HG03457 (cell line): ENCODE data around the gene IL16.

Experiments
- ATAC-seq: cut with Tn5 transposase; IDR thresholded peaks from one replicate; pipeline ENCODE4 v1.9.1; 2021; ENCODE audit warnings: moderate number of reproducible peaks; ENCODE audit not compliant: unreplicated experiment

IL16 gene

GRCh38 chr15:81273200-81273599 lies 76.5 kb downstream of the IL16 start:
- no peak for ATAC-seq

DNA sequence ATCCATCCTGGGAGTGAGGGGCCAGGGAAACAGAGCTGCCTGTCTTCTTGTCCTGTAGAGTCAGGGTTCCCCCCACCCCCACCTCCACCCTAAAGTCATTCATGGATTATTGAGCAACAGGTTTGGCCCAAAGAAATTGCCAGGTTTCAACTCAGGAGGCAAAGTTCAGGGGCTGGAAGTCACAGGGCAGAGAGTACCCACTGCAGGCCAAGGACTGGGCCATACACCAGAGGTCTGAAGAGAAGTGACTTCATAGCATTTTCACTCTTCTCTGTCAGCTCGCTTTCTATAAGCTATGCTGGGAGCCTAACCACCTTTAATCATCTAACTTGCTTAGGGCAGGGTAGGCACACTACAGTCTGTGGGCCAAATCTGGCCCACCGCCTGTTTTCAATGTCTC lies 77.2 kb downstream of the IL16 start:
- ATAC-seq: no peak

DNA sequence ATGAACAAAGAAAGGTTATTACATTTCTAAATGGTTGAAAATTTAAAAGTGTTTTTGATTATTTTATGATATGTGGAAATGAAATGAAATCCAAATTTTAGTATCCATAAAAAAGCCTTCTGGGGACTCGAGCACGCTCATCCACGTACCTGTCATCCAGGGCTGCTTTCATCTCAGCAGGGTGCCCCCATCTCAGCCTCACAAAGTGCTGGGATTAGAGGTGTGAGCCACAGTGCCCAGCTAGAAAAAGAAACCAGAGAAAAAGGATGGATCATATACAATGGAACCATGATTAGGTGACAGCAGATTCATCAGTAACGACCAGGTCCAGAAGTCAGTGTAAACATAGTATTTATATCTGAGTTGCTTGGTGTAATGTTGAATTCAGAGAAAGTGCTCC lies 77.6 kb downstream of the IL16 start:
- no peak for ATAC-seq

- peak; percentile 62 for ATAC-seq
Observed at GRCh38 chr15:81274931-81275707, 78.4 kb downstream of the IL16 start.

- ATAC-seq: no peak
Observed at GRCh38 chr15:81275711-81276392, 79.2 kb downstream of the IL16 start.

DNA sequence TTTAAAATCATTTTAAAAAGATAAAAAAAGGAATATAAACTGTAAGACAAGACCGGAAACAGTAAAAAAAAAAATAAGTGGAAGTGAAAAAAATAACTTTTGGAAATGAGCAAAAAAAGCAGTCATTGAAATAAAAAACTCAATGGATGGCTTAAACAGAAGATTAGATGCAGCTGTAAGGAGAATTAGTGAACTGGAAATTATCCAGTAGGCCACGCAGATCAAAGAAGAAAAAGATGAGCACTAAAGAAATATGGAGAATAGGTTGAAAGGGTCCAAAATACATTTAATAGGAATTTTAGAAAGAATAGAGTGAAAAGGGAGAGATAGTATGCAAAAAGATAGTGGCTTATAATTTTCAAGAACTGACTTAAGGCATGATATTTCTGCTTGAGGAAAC lies 80.3 kb downstream of the IL16 start:
- no peak for ATAC-seq

DNA sequence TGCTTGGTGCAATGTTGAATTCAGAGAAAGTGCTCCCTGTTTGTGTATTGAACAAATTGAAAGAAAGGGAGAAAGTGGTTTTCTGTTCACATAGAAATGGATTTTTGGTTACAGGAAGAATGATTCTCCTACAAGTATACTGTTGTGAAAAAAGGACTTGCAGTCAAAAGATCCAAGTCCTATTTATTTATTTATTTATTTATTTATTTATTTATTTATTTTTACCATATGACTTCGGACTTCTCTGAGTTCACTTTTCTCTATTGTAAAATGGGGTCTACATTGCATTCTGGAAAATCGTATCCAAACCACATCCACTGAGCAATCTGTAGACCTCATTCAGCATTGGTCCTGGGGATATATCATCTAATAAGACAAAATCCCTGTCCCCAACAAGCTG lies 81.2 kb downstream of the IL16 start:
- no peak for ATAC-seq

DNA sequence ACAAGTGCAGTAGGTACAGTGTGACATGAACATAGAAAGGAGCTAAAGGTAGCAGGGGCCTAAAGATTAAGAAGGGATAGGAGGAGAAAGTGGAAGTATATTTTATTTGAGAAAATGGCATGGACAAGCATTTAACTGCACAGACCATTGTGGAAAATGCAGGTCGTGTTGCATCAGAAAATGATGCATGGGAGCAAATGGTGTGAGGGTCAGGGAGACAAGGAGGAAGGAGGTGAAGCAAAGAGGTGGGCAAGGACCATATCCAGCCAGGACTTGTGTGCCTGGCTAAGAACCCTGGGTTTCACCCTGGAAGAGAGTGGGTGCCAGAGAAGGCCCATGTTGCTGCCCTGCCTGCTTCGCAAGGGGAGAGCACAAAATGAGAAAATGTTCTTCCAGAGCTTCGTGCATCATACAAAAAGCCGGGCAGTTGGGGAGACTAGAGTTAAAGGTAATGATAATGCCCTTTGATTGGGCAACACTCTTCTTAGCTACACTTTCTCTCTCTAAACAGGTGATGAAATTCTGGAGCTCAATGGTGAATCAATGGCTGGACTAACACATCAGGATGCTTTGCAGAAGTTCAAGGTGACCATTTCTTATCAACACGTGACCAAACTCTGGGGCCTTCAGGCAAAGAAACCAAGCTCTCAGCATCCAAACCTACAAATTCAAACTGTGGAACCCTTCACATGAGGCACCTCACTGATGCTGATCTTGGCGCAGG lies 81.8 kb downstream of the IL16 start:
- no peak for ATAC-seq

GRCh38 chr15:81279621-81280485 lies 83.2 kb downstream of the IL16 start:
- ATAC-seq: no peak

- no peak for ATAC-seq
Observed at GRCh38 chr15:81280696-81281455, 84.2 kb downstream of the IL16 start.

DNA sequence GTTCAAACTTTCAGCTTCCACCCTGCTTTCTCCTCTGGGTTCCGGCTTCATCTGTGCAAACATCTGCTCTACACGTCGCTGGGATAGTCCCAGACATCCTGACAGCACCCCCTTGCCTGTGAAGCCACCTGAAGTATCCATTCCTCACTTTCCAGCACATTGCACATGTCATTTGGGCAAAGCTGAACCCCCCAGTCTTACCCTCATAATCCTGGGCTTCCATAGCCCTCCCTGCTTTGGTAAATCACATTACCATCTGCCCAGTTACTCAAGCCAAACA lies 84.7 kb downstream of the IL16 start:
- ATAC-seq: no peak

DNA sequence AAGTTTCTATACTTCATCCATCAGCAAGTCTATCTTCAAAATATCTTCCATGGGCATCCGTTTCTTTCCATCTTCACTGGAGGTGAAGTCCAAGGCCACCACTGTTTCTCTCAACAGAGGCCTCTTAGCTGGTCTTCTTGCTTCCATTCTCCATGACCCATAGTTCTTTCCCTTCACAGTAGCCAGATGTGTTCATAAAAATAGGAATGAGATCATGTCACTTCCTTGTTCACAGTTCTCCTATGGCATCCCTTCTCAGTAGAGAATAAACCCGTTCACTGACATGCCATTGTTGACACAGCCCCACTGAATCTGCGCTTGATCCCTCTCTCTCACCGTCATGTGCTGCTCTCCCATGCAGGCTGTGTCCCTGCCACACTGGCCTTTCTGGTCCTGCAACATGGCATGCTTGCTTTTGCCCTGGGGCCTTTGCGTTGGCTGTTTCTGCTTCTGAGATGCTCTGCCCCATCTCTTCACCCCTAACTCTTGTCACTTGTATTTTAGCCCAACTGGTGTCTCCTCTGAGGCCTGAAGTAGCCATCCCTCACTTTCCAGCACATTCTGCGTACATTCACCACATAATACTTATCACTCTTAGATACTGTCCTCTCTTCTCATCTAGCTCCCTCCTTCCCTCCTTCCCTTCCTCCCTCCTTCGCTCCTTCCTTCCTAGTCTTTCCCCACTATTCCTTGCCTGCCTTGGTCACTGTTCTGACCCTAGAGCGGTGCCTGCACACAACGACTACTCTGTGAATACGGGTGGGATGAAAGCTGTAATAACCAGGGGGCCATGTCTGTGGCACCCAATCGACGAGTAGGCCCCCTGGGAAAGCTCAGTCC lies 85.3 kb downstream of the IL16 start:
- no peak for ATAC-seq

DNA sequence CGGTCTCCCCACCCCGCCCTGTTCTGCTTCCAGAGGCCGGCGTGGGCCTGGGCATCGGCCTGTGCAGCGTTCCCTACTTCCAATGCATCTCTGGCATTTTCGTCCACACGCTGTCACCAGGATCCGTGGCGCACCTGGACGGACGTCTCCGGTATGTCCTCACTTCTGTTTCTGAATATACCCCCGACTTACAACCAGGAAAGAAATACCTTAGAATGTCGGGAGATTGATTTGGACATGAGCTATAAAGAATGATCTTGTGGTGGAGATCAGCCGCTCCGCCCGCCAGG lies 85.9 kb downstream of the IL16 start:
- no peak for ATAC-seq

GRCh38 chr15:81282911-81283310 lies 86.2 kb downstream of the IL16 start:
- no peak for ATAC-seq

DNA sequence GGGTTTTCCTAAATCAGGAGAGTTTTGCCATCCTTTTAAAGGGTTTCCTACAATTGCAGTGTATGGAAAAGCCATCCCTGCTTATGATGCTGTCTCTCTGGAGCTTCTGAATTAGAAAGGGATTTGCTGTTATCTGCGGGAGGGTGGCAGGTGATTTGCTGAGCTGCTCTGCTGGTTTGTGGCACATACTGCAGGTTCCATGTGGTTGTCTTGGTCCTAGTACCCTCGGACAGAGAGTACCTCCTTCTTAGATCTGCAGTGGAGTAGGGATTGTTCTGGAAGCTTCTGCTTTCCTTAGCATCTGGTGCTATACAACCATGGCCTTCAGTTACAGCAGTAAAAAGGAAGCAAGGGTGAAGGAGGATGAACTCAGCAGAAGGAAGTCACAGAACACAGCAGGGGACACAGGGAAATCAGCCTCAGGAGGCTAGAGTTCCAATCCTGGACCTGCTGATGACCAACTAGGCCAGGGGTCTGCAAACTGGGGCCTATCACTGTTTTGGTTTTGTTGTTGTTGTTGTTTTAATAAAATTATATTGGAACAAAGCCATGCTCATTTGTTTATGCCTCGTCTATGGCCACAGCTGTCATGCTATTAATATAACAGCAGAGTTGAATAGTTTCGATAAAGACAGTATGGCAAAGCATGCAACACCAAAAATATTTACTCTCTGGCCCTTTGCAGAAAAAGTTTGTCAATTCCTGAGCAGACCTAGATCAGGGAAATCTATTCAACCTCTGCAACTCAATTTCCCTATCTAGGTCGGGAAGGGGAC lies 87.8 kb downstream of the IL16 start:
- ATAC-seq: no peak

GRCh38 chr15:81285461-81285860 lies 88.8 kb downstream of the IL16 start:
- no peak for ATAC-seq

- ATAC-seq: no peak
Observed at GRCh38 chr15:81286621-81287121, 90.0 kb downstream of the IL16 start.

GRCh38 chr15:81288040-81288439 lies 91.4 kb downstream of the IL16 start:
- no peak for ATAC-seq

- ATAC-seq: no peak
Observed at GRCh38 chr15:81288616-81289015, 91.9 kb downstream of the IL16 start.
